Hematopoietic multipotent progenitor cell treated with erythropoietin and hydrocortisone succinate and interleukin-3 and kit ligand, for 15 days (in vitro differentiated cells): ENCODE results near the gene OR2T27.
A peak's percentile ranks its signal among the peaks of the same experiment; 100 is the strongest.
"Not testable (repeated sequence)": the region's sequence is repeated elsewhere in the genome, so short reads cannot be mapped to it uniquely, and the experiment has no call there.

ENCODE experiments used
- DNase-seq: peaks from one replicate; pipeline ENCODE4 v3.0.0-alpha.2; 2015; ENCODE audit warnings: low spot score

Gene OR2T27

GRCh38 chr1:248640906-248641305 is 14.4 kb downstream of the OR2T27 start:
- DNase-seq, result not testable (repeated sequence)

DNA sequence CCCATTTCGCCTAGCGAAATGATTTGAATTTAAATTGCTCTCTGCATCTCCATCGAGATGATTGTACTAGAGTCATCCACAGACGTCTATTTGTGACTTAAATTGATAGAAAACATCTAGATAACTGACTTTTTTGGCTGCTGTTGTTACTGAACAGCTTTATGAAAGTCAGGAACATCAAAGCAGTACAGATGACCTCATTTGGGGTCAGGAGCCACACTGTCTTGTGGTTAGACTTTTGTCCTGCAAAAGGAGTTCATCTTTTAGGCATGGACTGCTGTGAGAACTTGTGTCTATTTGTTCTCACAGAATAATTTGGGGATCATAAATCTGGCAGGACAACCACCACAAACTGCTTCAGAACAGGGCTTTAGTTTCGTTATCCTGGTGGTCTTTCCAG is 15.7 kb downstream of the OR2T27 start:
- not testable (repeated sequence) for DNase-seq

DNA sequence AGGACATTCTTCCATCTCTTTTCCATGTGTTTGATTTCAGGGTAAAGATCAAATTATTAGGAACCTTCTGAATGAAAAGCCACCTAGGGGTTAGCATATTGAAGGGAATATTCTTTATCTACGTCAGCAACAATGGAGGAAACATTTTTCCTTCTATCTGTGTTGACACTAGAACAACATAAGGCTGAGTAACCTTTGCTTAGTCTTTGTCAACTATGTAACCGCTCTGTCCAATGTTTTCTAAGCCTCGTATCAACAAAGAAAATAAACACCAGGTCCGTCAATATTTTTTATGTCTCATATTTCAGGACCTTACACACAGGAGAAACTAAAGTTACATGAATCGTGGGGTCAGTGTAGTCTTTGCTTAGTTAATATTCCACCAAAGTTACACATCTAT is 18.7 kb downstream of the OR2T27 start:
- DNase-seq, result not testable (repeated sequence)

- DNase-seq, result not testable (repeated sequence)
Measured at GRCh38 chr1:248634991-248635390, 20.3 kb downstream of the OR2T27 start, which contains the start of gene OR2T11. Gene OR2T11, minus strand, starts transcription at chr1:248635091. Its CDS starts 7,963 bp downstream, at chr1:248627128.

GRCh38 chr1:248631354-248632008 is 23.8 kb downstream of the OR2T27 start:
- no peak for DNase-seq

- DNase-seq, result no peak
Measured at GRCh38 chr1:248630551-248630950, 24.8 kb downstream of the OR2T27 start.

DNA sequence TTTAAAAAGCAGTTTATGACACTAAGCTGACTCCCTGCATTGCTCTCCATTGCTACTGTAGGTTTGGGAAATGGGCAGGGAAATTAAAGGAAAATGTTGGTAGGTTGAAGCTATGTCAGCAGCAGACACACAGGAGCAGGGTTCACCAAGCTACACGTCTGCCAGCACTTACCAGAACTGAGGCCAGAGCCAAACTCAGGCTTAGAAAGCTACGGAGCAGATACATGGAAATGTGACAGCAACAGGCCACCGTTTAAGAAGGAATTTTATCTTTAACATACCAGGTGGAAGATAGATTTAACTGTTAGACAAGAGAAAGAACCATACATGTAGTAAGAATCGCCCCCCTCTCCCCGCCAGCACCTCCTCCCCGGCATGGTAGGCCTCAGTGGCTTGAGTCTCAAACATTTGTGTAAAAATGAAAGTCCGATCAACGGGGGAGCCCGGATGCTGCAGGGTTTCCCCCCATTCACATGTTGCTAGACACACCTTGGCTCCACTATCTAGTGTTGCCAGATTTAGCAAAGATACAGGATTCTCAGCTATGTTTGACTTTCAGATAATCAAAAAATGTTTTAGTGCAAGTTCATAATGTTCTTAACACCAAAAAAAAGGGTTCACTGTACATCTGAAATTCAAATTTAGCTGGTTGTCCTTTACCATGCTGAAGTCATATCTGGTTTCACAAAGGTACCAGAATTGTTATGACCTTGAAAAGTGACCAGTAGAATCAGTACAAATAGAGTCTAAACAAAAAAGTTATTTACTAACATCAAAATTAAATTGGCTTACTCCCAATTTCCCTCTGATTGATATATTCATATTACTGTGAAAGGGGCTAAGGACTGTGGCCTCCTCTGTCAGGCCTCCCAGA is 27.1 kb downstream of the OR2T27 start:
- DNase-seq, result no peak

GRCh38 chr1:248625971-248626370 is 29.4 kb downstream of the OR2T27 start:
- no peak for DNase-seq

GRCh38 chr1:248625166-248625565 is 30.2 kb downstream of the OR2T27 start:
- DNase-seq, result no peak

DNA sequence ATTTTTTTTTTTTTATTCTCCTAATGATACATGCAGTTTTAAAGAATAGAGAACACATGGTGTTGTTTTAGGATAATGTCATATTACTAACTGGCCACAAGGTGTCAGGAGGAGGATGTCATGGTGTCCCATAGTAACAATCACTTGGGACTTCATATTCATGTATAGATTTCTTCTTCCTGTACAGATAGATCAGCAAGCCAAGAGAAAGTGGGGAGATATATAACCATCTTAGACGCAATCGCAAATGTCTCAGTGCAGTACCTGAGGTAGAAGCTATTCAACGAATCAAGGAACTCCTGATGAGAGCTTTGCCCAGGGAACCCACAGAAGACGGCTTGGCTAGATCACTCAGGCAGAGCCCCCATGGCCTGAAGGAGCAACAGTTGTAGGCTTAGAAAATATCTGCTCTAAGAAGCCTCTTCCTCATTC is 32.7 kb downstream of the OR2T27 start:
- peak; percentile 6 for DNase-seq

DNA sequence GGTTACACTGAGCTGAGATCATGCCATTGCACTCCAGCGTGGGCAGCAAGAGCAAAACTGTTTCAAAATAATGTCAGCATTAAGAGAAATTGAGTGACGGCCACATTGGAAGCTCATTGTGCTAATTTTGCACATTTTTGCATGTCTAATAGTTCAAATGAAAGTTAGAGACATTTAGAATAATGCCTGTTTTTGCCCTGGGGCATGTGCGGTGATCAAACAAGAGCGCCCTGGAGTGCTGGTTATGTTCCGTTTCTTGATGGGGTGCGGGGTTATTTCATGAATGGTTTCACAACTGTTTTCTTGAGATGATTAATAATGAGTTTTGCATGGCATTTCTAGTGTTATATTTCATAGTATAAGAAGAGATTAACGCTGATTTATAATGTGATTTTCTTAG is 33.6 kb downstream of the OR2T27 start:
- no peak for DNase-seq

- DNase-seq, result no peak
Measured at GRCh38 chr1:248618878-248619277, 36.5 kb downstream of the OR2T27 start.

- DNase-seq, result no peak
Measured at GRCh38 chr1:248618119-248618518, 37.2 kb downstream of the OR2T27 start.

DNA sequence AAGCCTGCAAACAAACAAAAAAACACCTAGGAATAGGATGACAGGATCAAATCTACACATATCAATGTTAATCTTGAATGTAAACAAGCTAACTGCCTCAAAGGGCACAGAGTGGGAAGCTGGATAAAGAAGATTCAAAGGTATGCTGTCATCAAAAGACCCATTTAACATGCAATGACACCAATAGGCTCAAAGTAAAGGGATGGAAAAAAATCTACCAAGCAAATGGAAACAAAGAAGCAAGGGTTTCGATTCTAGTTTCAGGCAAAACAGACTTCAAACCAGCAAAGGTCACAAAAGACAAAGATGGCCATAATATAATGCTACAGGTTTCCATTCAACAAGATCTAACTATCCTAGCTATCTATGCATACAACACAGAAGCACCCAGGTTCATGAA is 41.6 kb downstream of the OR2T27 start:
- DNase-seq, result no peak

DNA sequence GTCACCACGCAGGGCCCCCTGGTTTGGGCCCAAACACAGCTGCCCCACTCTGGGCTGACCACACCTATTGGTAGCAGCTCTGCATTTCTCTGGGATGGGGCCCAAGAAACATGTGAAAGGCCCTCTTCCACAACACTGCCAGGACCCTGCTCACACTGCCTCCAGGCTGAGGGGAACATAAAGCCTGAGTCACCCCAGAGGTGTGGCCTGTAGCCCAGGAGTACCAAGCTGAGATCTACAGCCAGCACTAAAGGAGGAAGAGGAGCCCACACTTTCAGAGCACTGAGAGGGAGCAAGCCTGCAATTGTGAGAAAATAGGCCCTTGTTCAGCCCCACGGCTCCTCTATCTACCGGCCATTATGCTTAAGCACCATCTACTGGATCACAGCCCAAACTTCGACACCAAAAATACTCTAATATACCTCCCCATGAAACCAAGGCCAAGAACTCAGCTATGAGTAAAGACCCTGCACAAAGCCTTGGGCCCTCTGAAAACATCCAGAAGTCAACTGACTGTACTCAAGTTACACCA is 43.4 kb downstream of the OR2T27 start:
- no peak for DNase-seq

DNA sequence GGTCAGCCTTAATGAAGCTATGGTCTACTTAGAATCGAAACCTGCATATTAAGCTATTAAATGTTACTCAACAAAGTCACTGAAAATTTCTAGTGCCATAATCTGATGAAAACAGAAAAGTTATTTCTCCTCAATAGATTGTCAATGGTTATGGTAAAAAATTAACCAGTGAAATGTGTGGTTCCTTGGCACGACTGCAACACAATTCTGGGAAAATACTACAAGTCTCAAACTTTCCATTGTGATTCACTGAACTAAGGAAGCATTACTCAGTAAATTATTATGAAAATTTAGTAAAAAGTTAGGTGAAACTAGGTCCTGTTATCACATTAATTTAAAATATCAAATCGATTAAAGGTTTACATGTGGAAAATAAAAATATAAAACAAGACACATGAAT is 45.0 kb downstream of the OR2T27 start:
- DNase-seq, result no peak
